ENCODE results near the gene MOB4.
"Not testable (repeated sequence)": the region's sequence is repeated elsewhere in the genome, so short reads cannot be mapped to it uniquely, and the experiment has no call there.

The MOB4 gene

GRCh38 chr2:197515739-197516392 is at the start of gene MOB4:
Gene MOB4, plus strand, starts transcription at chr2:197516066. Its CDS starts 21 bp downstream, at chr2:197516087.
- peak; percentile 98 for DNase-seq

GRCh38 chr2:197472166-197472565 is 43.7 kb upstream of the MOB4 start:
- no peak for DNase-seq

GRCh38 chr2:197477797-197478196 is 38.1 kb upstream of the MOB4 start:
- no peak for DNase-seq

- DNase-seq = no peak
These were observed 35.5 kb upstream of the MOB4 start for GRCh38 chr2:197480165-197481036.

GRCh38 chr2:197484248-197484647 is 31.6 kb upstream of the MOB4 start:
- not testable (repeated sequence) for DNase-seq

GRCh38 chr2:197486175-197486574 is 29.7 kb upstream of the MOB4 start:
- DNase-seq = no peak

GRCh38 chr2:197487385-197487784 is 28.5 kb upstream of the MOB4 start:
- no peak for DNase-seq

GRCh38 chr2:197495433-197496134 is 20.3 kb upstream of the MOB4 start:
- DNase-seq = no peak

GRCh38 chr2:197496695-197497094 is 19.2 kb upstream of the MOB4 start:
- DNase-seq = no peak

- DNase-seq = no peak
These were observed 18.5 kb upstream of the MOB4 start for GRCh38 chr2:197497326-197497725.

- no peak for DNase-seq
These were observed 17.5 kb upstream of the MOB4 start for GRCh38 chr2:197498235-197498936.

- peak; percentile 85 for DNase-seq
These were observed 16.8 kb upstream of the MOB4 start for GRCh38 chr2:197498937-197499593.

- DNase-seq = peak; percentile 99
These were observed 16.0 kb upstream of the MOB4 start, which contains the start of the genes HSPD1 and HSPE1 for GRCh38 chr2:197499594-197500502. Gene HSPD1, minus strand, starts transcription at chr2:197499840. Its CDS starts 992 bp downstream, at chr2:197498848. Gene HSPE1, plus strand, starts transcription at chr2:197500379. Its CDS starts 58 bp downstream, at chr2:197500437.

- DNase-seq = no peak
These were observed 15.2 kb upstream of the MOB4 start for GRCh38 chr2:197500503-197501131.

GRCh38 chr2:197502201-197502600 is 13.7 kb upstream of the MOB4 start:
- DNase-seq = no peak

GRCh38 chr2:197502685-197503084 is 13.2 kb upstream of the MOB4 start:
- DNase-seq = no peak

- no peak for DNase-seq
These were observed 11.9 kb upstream of the MOB4 start for GRCh38 chr2:197504000-197504399.

- DNase-seq = no peak
These were observed 11.4 kb upstream of the MOB4 start for GRCh38 chr2:197504512-197504911.

GRCh38 chr2:197506658-197507057 is 9.2 kb upstream of the MOB4 start:
- DNase-seq = no peak

- no peak for DNase-seq
These were observed 2.0 kb upstream of the MOB4 start for GRCh38 chr2:197513915-197514314.

- no peak for DNase-seq
These were observed 1.1 kb upstream of the MOB4 start for GRCh38 chr2:197514754-197515153.
